RPMI7951 (cell line): Measurements from ENCODE around the gene CHST7. TPM values are rescaled to one million over a fixed set of nuclear protein-coding genes. Genes with fewer than 3 reads are reported as not detected.

Source experiments
- DNase-seq: peaks from one replicate; pipeline ENCODE4 v3.0.0-alpha.2; 2012; ENCODE audit warnings: low read depth
- total RNA-seq: library from RNA; depleted of rRNA; stranded (reverse); fragments of >200 nt; shearing (Covaris generic); gene quantifications from 2 replicates; pipeline ENCODE4 v1.2.3, GENCODE V29; 2014

CHST7 gene
- total RNA-seq, 1 experiment from 2014 or later, result 3.7 TPM

DNA sequence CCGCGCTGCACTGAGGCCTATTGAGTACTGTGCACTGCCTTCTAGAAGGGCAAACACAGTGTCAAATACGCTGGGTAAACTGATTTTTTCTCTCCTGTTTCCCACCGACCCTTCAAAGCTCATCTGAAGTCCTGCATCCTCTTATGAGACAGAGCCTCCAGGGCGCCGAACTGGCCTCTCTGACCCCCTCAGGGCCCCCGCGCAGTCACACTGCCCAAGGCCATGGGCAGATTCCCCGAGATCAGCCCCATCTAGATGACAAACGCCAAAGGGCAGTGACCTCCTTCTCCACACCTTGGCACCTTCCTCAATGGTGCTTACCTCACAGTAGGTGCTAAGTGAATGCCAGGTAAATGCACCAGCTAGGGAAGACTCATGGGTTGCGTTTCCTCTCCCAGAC is 34.4 kb downstream of the CHST7 start:
- no peak for DNase-seq

DNA sequence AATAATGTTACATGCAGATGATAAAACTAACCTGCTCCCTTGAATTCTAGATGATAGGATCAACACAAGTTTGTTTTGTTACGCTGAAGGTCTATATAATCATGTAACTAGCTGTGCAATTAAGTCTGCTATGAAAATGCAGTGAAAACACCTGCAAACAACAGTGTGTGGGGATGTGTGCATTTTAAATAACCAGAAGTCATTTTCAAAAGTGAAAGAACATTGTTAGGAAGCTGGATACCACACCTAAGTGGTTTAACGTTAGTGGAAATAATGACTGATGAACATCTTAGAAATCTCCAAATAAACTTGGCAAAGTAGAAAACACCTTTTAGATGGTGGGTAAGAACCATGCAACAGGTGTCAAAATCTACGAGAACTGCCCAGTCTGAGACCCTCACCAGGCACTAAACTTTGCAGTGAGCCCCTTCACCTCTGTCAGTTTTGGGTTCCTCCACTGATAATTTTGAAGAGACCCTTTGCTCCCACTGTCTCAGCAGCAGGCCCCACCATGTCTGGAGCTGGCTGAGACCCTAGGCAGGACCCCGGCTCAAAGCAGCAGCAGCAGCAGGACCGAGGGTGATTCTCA is 36.6 kb downstream of the CHST7 start:
- DNase-seq, result no peak

DNA sequence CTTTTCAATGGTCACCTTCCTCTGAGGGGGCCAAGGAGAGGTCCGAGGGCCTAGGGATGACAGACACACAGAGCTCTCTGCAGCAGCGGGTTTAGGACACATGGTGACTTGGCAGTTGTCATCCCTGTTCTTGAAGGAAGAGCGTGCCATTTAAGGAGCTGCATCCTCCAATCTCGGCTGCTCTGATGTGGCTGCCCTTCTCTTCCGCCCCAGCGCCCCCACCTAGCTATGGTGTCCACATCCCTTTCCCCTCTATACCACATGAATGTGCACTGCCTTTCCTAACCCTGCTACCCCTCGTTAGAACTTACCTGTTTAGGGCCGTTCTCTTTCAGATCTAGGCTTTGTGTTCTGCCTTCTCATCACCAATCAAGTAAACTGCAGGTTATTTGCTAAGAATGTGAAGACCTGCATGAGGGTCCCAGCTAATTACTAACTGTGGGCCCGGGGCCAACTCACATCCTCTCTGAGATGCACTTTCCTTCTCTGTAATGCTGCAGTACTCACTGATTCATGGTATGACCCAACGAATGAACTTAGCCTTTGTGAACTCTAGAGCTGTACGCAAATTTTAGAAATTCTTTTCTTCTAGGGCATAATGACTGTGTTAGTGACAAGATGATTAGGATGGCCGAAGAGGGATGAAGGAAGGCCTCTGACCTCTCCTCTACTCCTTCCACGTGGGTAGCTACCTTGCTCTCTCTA is 38.2 kb downstream of the CHST7 start:
- no peak for DNase-seq

DNA sequence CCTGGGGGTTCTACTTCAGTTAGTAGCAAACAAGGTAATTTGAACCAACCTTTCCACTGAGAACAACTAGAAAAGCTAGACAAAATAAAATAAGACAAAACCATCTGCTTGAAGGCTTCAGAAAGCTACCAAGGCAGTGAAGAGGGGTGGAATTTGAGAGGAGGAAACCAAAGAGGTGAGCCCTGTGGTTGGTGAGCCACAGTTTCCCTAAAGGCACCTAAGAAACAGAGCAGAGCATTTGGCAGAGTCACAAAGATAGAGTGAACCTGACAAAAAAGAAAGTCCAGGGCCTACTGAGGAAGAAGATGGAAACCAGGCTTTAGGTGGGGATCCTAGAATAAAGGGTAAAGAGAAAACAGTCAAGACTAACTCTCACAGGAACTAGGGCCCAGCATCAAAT is 44.3 kb downstream of the CHST7 start:
- DNase-seq, result no peak

DNA sequence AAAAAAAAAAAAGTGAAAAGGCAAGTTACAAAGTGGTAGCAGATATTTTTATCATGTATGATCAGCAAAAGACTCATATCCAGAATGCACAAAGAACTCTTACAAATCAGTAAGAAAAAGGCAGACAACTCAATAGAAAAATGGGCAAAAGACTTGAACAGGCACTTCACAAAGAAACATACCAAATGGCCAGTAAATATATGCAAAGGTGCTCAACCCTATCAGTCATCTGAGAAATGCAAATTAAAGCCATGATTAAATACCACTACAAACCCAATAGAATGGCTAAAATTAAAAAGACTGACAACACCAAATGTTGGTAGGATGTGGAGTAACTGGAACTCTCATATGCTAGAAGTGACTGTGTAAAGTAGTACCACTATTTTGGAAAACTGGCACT is 45.4 kb downstream of the CHST7 start:
- no peak for DNase-seq

DNA sequence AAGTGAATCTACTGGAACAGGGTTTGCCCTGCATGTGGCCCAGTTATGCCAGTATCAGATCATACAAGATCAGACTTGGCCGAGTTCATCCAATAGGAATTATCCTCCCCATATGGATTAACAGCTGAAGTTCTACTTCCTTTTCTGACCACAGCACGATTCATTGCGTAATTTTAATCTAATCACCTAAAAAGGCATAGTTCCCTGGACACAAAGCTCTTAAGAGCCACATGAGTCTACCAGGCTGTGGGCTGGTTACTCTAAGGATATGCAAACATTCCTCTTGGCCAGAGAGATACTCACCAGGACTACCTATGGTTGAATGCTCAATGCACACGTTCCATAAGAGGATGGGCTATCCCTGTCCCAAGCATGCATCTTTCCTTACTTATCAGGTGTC is 46.9 kb downstream of the CHST7 start:
- peak; percentile 14 for DNase-seq

DNA sequence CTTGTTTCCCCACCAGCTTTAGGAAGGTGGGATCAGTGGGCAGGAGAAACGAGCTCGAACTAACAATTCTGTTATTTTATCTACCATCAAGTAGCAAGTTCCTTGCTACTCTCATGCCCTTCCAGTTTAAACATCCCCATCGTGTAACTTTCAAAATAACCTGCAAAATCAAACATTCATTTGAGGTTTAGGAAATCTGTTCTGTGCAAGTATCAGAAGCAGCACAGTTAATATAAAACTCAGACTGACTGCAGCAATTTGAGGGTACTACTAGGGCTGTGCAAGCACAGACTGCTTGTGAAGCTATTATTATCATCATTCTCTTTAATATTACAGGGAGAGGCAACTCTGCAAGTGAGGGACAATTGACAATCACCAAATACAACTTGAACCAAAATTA is 48.0 kb downstream of the CHST7 start:
- DNase-seq, result no peak

DNA sequence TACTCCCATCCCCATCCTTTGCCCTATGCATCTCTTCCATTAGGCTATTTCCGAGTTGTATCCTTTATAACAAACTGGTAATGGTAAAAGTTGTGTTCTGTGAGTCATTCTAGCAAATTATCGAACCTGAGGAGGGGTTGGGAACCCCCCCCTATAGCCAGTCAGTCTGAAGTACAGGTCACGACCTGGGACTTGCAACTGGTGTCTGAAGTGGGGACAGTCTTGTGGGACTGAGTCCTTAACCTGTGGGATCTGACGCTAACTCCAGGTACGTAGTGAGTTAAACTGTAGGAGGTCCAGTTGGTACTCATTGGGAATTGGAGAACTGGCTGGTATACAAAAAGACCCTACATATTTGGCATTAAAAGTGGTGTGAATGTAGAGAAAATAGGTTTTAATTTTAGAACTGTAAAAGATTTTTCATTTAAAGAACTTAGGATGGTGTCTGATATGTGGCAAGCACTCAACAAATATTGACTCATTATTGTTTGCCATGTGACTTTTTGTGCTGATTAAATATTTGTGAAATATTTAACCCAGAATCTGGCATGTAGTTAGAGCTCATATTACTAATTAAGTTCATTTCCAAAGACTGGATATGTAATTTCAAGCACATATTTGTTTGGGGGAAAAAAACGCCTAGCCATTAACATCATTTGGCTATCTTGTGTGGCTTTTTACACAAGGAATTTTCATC is 50.7 kb downstream of the CHST7 start:
- no peak for DNase-seq

DNA sequence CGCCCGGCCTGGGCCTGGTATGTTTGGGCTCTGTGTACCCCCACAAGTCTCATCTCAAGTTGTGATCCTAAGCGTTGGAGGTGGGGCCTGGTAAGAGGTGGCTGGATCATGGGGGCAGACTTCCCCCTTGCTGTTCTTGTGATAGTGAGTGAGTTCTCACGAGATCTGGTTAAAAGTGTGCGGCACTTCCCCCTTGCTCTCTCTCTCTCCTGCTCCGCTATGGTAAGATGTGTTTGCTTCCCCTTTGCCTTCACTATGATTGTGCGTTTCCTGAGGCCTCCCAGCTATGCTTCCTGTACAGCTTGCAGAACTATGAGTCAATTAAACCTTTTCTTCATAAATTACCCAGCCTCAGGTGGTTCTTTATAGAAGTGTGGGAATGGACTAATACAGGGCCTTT is 53.0 kb downstream of the CHST7 start:
- DNase-seq, result no peak

DNA sequence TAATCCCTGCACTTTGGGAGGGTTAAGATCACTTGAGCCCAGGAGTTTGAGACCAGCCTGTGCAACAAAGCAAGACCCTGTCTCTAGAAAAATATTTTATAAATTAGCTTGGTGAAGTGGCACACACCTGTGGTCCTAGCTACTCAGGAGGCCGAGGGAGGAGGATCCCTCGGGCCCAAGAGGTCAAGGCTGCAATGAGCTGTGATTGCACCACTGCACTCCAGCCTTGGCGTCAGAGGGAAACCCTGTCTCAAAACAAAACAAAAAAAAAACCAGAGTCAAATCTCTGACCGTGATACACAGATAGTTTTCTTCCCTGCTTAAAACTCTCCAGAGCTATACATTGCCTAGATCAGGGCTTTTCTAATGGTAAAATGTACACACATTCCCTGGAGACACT is 53.5 kb downstream of the CHST7 start:
- DNase-seq, result no peak

DNA sequence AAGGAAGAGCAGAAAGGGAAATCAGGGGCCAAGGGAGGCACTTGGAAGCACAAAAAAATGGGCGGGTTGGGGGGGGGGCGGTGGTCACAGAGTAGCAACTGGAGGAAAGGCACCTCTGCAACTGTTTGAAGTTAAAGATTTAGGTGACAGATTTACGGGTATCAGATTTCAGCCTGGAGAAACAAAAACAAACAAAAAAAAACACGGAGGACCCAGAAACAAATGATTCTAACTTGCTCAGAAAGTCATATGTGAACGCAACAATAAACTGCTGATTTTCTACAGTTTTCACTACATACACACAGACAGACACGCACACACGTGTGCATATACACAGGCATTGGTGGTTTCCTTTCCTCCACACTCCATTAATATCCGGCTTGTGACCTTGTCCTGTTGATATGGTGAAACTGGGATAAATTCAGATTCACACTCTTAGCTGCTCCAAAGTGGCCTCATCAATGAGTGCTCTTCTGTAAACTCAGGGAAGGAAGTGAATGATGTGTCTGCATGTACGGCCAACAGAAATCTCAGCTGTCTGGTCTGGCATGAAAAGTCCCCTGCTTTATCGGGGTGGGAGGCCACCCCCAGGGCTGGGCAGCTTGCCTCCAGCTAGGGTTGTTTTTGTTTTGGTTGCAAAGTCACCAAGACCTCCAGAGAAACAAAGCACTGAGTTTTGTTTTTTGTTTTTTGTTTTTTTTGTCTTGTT is 54.3 kb downstream of the CHST7 start:
- DNase-seq, result no peak

DNA sequence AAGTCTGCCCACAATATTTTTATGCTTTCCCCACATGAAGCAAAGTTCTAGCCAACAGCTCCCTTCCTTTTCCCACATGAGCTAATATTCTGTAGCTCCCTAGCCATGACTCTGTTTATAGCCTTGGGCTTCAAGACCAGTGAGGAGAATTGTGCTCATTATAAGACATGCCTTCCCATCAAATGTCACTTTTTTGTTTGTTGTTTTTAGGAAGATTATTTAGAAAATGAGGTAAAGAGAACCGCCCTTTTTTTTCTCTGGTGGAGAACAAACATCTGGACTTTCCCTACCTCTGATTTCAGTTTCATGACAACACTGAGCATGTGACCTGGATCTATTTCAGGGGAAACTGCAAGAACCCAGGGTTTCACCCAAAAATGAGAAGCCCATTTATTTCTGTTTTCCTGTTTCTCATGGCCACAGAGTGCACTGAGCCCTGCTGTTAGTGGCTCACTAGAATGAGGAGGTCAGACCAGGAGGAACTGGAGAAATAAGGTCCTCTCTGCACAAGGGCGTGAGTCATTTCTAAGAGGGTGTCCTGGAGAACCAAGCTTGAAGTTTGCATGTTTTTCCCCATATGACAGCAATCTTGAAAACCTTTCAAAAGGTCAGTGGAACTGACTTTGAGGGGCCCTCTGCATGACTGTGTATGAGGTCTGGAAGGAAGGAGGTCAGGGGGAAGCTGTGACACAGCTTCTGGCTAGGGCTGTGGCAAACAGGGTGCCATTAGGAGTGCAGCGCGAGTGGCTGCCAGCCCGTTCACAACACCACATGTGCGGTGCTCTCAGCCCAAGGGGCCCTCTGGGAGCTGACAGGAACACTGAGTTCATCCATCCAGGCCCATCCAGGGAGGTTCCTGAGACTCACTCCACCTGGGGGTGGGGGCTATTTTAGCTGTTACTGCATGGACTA is 55.2 kb downstream of the CHST7 start:
- peak; percentile 63 for DNase-seq

DNA sequence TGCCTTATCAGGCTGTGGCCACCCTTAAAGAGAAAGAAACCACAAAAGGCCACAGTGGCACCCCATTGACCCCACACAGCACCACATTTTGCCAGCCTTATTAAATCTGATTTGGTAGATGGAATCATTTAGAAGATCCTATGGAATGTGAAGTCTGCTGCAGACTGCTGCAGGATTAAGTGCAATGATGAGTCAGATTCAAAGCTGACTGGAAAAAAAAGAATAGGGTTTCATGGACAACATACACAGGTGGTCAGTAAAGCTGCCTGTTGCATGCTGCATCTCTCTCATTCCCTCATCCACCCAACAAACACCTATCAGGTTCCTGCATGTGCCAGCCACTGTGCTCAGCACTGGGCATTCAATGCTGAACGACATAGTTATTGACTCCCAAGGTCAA is 56.6 kb downstream of the CHST7 start:
- peak; percentile 29 for DNase-seq

DNA sequence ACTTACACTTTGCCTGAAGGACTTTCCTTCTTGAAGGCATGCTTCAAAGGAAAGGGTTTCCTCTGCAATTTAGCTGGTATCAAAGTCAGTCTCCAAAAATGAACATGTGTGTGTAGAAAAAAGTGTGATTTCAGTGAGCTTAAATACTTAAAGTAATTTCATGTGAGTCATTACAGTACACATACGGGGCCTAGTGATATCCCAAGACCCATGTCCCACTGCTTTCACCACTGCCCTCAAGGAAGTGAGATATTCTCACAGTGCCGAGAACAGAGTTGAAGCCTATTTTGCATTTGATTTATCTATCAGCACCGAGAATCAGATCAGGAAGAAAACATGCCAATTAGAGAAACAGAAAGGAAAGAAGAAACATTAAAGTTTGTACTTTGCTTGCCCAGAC is 61.0 kb downstream of the CHST7 start:
- DNase-seq, result no peak

DNA sequence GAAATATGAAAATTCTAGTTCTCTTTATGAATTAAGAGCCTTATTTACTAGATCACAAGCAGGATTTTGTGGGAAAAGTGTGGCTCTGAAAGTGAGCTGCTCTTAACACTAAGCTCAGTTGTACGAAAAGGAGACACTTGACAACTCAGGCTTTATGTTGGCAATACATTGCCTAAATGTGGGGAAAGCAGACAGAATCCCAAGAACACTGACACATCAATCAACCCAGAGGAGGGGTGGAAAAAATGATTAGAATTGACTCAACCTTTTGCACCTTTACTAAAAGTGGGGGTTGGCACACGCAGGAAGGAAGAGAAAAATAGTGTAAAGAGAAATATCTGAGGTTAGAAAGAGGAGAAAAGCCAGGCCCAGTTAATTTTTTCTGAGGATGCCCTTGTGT is 61.6 kb downstream of the CHST7 start:
- no peak for DNase-seq

DNA sequence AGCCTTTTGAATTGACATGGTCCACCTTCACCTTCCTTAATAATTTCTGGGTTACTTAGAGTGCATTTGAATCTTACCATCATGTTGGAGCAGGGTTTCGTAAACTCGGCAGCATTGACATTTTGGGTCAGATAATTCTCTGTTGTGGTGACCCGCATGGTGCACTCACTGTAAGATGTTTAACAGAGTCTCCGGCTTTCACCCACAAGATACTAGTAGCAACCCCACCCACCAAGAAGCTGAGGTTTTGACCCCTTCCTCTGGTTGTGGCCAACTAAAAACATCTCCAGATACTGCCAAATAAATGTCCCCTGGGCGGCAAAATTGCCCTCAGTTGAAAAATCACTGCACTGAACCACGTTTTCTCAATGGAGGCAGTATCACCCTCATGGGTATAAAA is 62.7 kb downstream of the CHST7 start:
- DNase-seq, result no peak

DNA sequence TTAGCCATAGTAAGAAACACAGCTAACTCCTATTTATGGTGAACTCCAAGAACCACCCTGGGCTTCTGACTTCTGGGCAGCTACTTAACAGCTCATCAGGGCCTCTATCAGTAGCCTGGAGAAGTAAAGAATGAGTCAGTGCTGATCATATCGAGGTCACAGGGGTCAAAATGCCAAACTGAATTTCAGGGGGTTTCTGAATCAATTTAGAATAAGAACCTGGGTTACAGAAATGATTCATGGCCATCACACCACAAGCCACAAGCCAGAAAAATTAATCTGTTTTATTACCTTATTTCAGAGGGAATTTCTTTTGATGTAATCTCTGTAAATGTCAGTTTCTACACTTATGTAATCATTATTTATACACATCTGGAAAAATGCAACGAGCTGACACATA is 64.4 kb downstream of the CHST7 start:
- DNase-seq, result peak; percentile 62

DNA sequence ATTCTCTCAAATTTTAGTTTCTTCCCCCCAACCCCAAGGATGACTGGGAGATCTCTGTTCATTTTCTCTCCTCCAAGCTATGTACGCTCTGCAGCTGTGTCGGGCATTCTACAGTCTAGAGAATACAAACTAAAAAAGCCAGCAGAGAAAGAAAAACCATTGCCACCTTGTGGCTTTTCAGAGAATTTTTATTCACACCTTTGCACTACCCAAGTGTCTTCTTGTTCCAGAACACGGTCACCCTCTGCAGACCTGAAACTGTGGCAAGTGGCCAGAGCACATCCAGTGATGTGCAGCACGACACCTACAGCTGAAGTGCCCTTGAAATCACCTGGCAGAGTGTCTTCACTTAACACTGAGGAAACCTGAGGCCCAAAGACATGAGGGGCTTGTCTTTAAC is 68.6 kb downstream of the CHST7 start:
- DNase-seq, result peak; percentile 44

DNA sequence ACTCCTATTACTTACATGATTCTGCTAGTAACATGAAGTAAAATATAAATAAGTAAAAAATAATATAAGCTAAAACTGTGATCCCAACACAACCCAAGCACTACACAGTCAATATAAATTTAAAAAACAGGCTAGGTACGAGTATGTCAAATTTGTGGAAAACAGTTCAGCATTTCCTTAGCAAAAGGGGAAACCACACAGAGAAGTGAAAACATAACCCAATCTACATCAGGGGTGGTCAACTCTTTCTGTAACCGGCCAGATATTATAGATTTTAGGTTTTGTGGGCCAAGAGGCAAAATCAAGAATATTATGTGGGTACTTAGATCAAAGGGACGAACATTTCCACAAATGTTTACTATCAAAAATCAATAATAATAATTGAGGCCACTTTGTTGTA is 70.1 kb downstream of the CHST7 start:
- no peak for DNase-seq

DNA sequence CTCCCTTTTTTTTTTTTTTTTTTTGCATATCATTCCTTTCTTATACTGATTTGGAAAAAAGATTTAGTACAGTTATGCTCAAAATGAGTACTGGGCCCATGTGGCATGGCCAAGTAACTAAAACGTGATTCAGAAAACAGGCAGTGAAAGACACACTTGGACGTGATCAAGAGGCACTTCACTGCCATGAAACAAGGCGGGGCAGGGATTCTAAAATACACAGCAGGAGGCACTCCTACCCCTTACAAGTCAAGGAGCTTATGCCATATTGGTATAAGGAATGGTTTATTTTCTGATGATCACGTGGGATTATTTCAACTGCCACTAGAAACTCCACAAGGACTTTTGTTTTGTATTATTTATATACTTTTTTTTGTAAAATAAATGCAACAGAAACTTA is 72.0 kb downstream of the CHST7 start:
- DNase-seq, result no peak

DNA sequence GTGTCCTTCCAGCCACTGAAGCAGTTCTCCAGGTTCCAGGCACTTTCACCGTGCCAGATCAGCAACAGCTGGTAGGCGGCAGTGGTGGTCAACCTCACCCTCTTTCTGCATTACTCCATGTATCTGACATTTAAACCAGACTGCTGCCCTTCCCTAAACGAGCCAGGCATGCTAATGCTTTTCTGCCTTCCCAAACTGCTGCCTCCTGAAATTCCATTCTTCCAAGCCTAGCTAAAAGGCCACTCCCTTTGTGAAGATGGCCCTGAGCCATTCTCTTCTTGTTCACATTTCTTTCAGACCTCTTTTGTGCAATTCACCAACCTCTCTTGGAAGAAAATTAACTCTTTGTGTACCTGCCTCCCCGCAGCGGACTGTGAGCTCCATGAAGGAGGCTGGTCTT is 73.7 kb downstream of the CHST7 start:
- DNase-seq, result no peak
